ENCODE measurements around the gene PDIA5.
A peak's percentile ranks its signal among the peaks of the same experiment; 100 is the strongest.

Gene PDIA5

DNA sequence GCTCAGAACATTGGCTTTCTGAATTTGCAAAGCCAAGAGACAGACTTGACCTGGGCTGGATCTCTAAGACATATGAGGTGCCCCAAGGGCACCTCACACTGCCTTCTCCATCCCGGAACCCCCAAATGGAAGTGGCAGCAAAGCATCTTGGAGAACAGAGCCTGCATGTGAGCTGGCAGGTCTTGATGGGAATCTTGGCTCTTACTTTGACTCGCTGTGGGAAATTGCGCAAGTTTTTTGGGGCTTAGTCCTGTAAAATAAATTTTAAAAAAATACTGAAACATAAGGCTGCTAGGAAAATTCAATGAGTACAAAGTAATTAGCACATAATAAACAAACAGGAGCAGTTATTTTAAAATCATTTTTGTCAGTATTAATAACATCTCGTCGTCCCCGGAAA lies 121.2 kb downstream of the PDIA5 start:
- DNase-seq (ENCODE audit: low spot score), result no peak
- TF ChIP-seq, protein P1, sequence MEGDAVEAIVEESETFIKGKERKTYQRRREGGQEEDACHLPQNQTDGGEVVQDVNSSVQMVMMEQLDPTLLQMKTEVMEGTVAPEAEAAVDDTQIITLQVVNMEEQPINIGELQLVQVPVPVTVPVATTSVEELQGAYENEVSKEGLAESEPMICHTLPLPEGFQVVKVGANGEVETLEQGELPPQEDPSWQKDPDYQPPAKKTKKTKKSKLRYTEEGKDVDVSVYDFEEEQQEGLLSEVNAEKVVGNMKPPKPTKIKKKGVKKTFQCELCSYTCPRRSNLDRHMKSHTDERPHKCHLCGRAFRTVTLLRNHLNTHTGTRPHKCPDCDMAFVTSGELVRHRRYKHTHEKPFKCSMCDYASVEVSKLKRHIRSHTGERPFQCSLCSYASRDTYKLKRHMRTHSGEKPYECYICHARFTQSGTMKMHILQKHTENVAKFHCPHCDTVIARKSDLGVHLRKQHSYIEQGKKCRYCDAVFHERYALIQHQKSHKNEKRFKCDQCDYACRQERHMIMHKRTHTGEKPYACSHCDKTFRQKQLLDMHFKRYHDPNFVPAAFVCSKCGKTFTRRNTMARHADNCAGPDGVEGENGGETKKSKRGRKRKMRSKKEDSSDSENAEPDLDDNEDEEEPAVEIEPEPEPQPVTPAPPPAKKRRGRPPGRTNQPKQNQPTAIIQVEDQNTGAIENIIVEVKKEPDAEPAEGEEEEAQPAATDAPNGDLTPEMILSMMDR (IDR thresholded peaks at IDR 0.05), result no peak
- H3K27ac ChIP-seq, result no peak overlapping the region
- no peak overlapping the region for H3K4me3 ChIP-seq

DNA sequence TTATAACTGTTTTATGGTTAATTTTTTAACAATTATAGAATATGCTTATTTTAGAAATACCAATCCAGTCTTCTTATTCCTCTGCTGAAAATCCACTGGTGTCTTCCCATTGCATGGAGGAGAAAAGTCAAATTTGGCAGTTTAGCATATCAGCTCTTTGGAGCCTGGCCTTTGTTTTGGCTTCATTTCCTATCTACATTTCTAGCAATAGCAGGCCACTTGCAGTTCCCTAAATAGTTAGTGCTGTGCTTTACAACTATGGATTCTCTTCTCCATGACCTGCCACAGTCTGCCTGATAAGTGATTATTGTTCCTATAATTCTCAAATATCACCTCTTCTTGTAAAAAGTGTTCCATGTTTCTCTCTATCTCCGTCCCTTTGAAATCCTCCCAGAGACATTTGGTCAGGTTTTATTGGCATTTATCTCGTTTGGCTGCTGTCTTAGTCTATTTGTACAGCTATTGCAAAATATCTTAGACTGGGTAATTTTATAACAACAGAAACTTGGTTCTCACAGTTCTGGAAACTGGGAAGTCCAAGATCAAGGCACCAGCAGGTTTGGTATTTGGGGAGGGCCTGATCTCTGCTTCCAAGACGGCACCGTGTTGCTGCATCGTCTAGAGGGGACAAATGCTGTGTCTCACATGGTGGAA lies 126.8 kb downstream of the PDIA5 start:
- TF ChIP-seq, protein P1 (IDR thresholded peaks at IDR 0.05), result no peak
- H3K27ac ChIP-seq, result peak overlapping the region in 1 of 2 donors; percentile 42
- no peak for DNase-seq (ENCODE audit: low spot score)
- no peak overlapping the region for H3K4me3 ChIP-seq

DNA sequence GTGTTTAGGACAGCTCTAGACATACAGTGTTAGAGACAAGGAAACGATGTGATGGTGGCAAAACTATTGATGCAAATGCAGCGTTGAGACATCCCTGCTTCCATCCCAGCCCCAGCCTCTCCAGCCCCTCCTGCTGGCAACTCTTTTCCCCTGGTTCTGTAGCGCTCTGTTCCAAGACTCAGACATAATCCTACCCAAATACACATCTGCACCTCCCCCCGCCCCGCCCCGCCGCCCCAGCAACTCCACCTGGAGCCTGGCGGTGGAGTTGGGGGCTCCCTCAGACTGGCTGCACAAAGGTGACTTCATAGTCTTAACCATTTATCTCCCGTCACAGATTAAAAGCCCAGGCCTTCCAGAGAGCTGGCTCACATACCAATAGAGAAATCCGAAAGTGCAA lies 127.7 kb downstream of the PDIA5 start:
- H3K27ac ChIP-seq, result no peak overlapping the region
- no peak for DNase-seq (ENCODE audit: low spot score)
- no peak overlapping the region for H3K4me3 ChIP-seq
- TF ChIP-seq, protein P1 (IDR thresholded peaks at IDR 0.05), result no peak

DNA sequence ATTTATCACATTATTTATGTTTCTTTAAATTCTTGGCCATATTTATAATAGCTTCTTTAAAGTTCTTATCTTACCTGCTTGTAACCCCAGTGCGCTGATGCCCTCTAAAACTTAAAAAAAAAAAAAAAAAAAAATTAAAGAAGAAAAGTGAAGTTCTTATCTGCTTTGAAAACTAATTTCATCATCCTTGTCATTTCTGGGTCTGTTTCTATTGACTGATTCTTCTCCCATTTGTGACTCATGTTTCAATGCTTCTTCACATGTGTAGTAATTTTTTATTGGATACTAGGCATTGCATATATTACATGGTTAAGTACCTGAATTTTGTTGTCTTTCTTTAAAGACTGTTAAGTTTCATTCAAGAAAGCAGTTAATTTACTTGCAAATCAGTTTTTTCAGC lies 131.5 kb downstream of the PDIA5 start:
- no peak overlapping the region for H3K4me3 ChIP-seq
- TF ChIP-seq, protein P1 (IDR thresholded peaks at IDR 0.05), result no peak
- H3K27ac ChIP-seq, result no peak overlapping the region
- DNase-seq (ENCODE audit: low spot score), result no peak

DNA sequence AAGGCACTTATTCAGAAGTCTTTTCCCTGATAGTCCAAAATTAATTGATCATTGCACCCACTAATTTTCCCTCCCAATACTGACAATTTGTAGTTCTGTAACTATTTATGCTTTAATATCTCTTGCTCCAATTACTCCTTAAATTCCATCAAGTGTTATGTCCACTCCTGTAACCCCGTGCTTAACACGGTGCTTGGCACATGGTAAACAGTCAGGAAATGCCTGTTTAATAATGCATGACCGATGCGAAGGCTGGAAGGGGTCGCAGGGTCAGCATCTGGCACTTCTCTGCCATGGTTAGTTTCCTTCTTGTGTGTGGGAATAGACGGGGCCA lies 134.4 kb downstream of the PDIA5 start:
- TF ChIP-seq, protein P1 (IDR thresholded peaks at IDR 0.05), result no peak
- DNase-seq (ENCODE audit: low spot score), result no peak
- Histone ChIP-seq H3K27ac (peak overlapping the region in 1 of 2 donors; percentile 78), H3K4me3 (peak overlapping the region; percentile 80)

DNA sequence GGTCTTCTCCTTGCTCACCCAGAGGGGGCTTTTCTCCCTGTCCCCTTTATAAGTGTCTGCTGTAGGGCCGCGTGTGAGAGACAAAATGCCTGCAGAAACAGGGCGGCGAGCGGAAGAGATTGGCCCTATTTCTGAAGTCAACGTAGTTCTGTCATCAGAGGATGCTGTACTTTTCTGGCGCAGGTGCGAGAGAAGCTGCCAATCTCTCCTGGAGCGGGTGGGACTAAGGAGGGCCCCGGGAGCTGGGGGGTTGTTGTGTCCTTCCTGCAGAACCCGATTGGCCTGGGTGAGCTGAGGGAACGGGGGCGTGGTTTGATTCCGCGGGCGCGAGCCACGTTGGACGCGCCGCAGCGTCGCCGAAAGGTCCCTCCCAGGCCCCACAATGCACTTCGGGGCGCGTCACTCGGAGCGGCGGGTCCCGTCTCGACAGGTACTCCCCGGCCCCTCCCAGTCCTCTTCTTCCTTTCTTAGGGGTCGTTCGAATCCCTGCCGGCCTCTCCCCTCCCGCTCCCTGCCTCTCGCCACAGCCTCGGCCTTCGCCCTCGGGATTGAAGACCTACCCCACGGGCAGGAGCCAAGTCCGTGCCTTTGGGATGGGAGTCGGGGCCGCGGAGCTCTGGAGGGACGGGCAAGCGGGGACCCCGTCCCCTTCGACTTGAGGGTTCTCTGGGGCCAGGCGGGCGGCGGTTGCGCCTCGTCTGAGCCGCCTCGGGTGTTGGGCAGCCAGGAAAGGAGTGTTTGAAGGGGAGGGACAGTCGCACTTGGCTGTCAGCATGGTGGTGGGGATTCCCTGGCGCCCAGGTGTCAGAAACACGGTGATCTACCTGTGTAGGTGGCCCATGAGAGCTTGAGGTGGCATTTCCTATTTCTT lies 135.0 kb downstream of the PDIA5 start, which contains the start of gene SEC22A:
SEC22A (plus strand) TSS at position 387 of the 871 bp plus-strand sequence. CDS start 7,275 bp downstream, outside the sequence.
- peak; percentile 93 for DNase-seq (ENCODE audit: low spot score)
- Histone ChIP-seq H3K27ac (peak within 1 kb of the TSS; percentile 78 to 91), H3K4me3 (peak within 1 kb of the TSS; percentile 80)
- TF ChIP-seq, protein P1 (IDR thresholded peaks at IDR 0.05), result no peak

Measured in coronary artery (tissue), 2 donors.